NCI-H82 (cell line): ENCODE results near the gene HSD3B1.

Experiments
- DNase-seq: peaks from one replicate; lab custom pipeline; 2025; lab: John Stamatoyannopoulos, UW

HSD3B1 gene

DNA sequence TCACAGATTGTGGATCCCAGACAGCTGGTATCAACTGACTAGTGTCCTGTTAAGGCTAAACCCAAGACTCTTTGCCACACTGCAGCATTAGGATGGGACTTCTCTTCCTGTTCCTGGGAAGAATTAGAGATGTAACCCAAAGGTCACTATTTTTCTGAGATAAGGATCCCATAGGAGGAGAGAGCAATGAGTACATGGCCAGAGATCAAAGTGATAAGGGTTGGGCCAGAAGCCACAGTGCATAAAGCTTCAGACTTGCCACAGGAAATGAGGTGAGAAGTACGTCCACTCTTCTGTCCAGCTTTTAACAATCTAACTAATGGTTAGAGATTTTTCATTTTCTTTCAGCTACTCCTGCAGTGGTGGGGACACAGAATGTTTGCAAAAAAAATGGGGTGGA lies at the start of gene HSD3B1:
HSD3B1 (plus strand) TSS at position 270 of the 400 bp plus-strand sequence. CDS start 267 bp downstream, outside the sequence.
- DNase-seq = peak; percentile 6

DNA sequence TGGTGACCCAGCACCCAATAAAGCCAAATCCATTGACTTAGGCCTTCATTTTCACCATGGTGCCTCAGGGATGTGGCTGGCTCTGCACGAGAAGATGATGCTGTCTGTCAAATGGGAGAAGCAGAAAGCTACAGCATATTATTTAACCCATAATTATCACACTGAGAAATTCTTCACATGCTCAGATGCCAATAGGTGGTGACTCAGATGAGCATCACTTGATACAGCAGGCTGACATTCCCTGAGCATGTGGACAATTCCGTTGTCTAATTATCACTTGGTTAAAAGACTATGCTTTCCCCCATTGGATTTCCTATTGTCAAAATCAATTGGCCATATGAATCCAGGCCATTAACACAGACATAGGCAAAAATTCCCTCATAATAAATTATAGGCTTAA lies 44.0 kb upstream of the HSD3B1 start:
- no peak for DNase-seq

DNA sequence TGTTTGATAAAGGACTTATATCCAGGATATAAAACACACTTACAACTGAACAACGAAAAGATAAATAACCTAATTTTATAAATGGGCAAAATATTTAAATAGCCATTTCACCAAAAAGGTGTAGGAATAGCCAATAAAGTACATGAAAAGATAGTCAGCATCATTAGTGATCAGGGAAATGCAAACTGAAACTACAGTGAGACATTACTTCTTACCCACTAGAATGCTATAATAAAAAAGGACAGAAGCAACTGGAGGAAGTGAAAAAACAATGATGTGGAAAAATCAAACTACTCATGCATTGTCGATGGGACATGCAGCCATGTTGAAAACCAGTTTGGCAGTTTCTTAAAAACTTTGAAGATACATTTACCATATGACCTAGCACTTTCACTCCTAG lies 43.4 kb upstream of the HSD3B1 start:
- no peak for DNase-seq

DNA sequence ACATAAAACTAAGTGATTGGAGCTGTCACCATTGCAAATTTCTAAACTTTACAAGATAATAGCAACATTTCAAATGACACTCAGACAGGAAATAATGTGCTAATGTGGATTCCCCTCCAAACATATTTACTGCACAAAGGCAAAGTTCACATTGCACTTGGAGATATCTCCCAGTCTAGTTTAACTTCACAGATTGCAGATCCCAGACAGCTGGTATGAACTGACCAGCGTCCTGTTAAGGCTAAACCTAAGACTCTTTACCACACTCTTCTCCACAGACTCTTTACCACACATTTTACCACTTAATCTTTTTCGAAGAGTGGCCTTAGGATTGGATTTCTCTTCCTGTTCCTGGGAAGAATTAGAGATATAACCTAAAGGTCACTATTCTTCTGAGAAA lies 40.6 kb upstream of the HSD3B1 start:
- DNase-seq = no peak

DNA sequence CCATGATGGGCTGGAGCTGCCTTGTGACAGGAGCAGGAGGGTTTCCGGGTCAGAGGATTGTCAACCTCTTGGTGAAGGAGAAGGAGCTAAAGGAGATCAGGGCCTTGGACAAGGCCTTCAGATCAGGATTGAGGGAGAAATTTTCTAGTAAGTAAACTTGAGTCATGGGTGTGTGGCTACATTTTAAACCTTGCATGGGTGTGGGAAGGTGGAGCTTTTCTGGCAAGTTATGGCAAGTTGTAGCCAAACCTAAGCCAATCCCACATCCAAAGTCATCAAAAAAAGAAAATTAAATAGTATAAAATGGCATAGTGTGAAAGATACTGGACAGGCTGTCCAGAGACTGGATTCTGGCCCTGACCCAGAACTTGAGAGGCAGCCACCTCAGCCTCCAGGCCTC lies 39.8 kb upstream of the HSD3B1 start:
- no peak for DNase-seq

DNA sequence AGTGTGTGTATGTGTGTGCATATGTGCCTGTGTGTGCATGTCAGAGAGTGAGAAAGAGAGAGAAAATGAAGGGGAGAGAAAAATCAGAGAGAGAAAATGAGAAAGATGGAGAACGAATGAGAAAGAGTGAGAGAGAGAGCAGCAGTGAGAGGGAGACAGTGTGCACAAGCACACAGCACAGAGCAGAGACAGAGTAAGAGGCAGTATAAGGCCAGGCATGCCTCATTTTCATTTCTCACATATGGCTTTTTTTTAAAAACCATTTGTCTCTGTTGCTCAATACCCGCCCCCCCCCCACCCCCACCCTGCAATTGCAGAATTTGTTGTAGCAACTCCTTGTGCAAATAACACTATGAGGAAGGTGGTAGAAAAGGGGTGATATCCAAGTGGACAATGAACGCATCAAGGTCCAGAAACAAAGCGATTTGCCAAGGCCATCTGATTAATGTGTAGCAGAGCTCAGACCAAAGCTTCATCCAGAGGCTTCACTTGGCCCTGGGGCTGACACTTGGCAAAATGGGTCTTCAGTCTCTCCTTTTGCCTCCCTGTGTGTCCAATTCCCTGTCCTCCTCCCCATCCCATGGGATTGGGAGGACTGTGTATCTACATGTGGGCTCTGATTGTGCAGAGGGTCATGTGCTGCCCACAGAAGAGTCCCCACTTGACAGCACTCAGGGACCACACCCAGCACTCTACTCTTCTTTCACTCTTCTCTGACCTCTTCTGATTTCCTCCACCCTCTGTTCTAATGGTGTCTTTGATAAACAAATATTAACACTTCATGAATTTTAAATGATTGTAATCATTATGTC lies 38.9 kb upstream of the HSD3B1 start:
- DNase-seq = no peak

DNA sequence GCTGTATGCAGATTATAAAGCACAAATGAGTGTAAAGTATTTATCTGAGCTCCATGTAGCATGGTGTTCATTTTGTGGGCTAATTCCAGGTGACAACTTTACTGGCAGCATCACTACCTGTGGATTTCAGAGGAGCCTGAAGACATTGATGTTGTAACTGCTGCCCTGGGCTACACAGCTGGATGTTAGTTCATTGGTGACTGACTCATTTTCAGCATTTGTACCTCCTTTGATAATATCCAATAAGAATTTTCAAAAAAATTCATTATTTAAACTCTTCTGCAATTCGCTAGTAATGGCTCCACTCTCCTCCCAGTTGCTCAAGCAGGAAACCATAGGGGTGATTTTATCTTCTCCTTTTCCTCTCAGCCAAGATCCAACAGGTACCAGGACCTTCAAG lies 37.3 kb upstream of the HSD3B1 start:
- DNase-seq = no peak

DNA sequence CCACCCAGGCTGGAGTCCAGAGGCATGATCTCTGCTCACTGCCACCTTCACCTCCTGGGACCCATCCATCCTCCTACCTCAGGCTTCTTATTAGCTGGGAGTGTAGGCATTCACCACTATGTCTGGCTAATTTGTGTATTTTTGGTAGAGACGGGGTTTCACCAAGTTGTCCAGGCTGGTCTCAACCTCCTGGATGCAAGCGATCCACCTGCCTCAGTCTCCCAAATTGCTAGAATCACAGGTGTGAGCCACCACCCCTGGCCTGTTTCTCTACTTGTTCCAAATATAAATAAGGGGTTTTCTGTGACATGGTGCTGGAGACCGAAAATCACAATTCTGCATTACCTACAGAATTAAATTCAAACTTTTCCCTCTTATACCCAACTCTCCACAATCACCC lies 36.6 kb upstream of the HSD3B1 start:
- no peak for DNase-seq

DNA sequence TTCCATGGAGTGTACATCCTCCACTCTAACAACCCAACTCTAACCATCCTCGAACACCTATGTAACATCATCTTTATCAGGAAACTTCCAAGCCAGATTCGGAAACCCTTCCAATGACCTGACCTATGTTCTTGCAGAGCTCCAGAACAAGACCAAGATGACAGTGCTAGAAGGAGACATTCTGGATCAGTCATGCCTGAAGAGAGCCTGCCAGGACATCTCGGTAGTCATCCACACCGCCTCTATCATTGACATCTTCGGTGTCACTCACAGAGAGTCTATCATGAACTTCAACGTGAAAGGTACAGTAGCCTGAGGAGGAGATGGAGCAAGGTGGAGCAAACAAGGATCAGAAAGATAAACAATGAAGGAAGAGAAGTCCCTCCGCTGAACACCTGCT lies 36.1 kb upstream of the HSD3B1 start:
- DNase-seq = no peak

DNA sequence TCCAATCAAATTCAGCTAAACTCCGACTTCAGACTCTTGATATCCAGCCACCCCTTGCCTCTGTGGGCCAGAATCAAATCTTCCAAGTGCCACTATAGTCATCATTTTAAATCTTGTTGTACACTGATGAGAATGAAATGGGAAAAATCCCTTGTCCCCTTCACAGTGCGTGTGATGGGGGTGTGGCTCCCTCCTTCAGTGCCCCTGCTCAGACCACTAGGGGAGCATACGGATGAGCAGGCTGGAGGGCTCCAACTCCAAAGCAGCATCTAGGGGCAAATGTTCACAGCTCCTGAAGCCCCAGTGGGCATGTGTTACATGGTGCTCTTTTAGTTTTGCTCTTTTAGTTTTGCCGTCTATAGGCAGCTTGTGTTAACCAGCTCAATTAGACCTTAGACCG lies 35.4 kb upstream of the HSD3B1 start:
- DNase-seq = no peak

DNA sequence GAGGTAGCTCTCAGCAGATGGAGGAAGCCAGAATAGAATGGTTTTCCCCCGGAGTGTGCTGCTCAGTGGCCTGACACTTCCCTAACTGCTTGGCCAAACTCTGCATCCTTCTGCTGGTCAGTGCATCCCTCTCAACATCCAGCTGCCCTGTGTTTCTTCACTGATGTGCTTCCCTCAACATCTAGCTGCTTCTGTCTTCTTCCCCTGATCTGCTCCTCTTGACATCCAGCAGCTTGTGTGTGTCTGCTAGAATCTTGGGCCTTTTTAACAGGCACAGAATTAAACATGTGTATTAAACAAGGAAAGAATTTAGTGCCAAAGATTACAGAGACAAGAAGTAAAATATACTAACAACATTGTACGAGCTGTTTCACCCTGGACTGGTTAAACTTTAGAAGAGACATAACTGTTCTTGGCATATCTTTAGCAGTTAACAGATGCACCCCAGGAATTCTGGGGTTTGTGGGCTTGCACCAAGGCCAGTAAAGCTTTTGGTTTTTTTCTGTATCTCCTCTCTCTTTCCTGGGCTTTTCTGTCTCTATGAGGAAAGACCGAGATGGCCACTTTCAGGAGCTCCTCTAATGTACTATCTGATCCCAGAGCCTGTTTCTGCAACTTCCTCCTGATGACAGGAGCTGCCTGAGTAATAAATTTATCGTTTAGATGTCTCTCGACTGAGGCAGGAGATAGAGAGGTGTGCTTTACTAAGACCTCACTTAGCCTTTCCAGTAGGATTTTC lies 34.8 kb upstream of the HSD3B1 start:
- DNase-seq = no peak

DNA sequence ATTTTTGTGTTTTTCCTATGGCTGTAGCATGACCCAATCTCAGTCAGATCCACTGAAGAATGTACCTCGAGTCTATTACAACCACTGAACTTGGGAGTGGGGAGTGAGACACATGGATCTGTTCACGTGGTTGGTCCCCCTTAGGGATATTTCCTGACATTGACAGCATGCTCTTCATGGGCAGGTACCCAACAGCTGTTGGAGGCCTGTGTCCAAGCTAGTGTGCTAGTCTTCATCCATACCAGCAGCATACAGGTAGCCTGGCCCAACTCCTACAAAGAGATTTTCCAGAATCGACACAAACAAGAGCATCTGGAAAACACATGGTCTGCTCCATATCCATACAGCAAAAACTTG lies 34.2 kb upstream of the HSD3B1 start:
- DNase-seq = no peak

DNA sequence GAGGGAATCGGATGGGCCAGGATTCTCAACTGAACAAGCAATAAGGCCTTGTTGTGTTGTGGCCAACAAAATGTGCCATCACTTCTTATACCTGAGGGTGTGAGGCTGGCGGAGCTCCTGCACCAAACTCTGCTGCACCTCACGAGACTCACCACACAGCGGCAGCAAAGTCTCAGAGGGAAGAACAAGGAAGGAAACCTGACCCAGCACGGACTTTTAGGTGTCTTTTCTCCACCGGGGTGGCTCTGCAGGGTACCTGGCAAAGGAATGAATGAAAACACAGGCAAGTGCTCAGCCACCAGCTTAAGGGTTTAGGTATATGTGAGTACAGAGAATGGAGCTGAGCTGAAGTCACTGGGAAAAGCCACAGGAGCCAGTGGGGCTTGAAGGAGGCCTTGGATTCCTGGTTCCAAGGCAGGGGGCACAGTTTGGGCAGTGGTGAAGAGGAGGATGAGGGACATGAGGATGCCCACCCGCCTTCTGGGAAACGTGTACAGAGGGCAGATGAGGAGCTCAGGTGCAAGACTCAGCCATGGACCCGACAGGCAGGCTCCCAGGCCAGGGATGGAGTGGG lies 31.1 kb upstream of the HSD3B1 start:
- peak; percentile 63 for DNase-seq

DNA sequence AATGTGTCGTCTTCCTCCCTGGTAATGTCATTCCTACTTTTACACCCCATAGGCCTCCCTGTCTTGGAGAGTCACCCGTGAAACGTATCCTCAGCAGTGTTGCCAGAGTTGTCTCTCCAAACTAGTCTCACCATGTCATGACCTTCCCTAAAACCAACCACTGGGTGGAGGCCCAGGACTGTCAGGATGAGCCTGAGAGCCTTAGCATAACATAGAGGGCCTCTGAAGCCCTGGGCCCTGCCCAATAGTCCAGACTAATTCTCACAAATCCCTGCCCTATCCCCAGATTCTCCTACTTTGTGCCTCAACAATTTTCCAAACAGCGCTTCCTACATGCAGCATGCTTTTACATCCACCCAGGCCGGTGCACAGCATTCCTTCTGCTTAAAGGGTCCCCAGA lies 29.3 kb upstream of the HSD3B1 start:
- no peak for DNase-seq

DNA sequence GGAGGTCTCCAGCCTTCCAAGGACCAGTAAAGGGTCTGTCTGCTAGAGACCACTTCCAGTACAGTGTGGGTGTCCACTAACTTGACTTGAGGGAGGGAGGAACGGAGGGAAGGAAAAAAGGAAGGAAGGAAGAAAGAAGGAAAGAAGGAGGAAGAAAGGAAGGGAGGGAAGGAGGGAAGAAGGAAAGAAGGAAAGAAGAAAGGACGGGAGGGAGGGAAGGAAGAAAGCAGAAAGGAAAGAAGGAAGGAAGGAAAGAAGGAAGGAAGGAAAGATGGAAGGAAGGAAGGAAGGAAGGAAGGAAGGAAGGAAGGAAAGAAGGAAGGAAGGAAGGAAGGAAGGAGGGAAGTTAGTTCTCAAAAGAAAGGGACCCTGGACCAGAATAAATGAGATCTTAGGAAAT lies 26.8 kb upstream of the HSD3B1 start:
- DNase-seq = no peak

DNA sequence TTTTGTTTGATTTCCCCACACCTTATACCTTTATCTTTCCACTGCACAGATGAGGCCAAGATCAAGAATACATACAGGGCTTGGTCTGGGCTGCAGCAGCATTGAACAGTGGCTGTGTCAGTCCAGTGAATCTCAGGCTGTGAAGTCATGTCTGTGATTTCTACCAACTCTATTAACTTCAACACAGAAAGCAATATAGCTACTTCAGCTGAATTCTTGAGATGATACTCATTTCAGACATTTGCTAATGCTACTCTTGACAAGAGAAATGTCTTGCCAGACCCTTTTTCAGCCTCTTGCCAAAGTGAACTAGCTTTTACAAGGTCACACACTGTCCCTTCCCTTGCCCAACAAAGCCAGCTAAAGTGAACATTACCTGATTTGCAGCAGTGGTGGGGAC lies 25.1 kb upstream of the HSD3B1 start:
- DNase-seq = no peak

DNA sequence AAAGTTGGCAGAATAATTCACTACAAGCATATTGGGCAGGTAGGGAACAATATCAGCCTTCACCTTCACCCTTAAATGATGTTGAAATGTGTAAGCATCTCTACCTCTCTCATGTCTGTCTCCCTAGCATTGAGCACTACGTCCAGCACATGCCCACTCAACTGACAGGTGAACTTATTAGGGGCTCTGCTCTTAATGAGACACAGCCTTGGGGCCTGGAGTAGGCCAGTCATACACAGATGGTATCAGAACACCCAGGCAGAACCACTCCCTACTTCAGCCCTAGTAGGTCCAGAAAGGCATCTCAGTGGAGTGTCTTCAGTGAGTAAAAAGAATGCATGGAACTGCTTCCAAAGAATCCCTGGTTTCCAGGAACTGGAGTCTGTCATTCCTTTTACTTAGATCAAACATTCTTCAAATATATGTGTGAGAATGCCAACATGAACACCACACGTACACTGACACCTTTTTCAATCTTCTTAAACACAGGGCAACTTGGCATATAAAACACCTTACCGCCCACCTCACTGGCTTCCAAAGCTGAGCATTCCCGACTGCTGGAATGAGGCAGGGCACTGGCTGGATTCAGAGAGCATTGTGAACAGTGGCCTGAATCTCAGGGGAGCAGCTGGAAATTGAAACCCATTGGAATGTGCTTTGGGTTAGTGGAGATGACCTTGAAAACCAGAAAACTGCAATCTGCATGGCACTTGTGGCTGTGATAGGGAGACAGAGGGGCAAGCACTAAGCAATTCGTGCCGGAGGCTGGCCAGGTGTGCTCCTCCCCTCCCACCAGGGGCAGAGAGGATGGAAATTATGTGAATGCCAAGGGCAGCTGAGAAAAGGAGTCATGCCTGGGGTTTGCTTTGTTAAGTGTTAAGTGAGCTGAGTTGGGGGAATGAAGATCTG lies 24.2 kb upstream of the HSD3B1 start:
- no peak for DNase-seq

DNA sequence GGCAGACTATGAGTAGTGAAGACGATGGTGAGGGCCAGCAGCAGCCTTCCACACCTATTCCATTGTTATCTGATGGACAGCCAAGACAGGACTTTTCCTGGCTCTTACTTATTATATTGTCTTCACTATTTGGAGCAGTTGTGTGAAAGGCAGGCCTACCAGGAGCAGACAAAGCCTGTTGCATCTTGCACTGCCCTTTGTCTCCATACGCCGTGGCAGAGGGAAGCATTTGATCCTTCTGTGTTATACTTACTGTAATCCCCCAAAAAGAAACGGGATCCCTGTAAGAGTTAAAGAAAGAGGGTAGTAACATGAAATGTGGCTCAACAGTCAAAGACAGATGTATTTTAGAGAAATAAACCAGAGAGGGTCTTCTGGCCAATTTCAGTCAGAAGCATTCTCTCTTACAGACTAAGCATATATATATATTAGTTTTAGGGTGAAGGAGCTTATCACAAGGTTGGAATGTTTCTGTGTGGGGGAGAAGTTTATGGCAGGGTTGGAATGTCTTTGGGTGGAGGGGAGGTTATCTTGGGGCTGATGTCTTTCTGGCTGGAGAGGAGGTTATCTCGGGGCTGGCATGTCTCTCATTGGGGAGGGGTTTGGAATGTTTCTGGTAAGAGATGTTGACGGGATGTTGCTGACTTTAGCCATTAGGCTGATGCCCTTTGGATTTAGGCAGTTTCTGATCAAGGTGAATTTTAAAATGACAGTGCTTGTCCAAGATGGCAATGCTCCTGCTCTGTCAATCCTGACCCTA lies 23.4 kb upstream of the HSD3B1 start:
- no peak for DNase-seq

DNA sequence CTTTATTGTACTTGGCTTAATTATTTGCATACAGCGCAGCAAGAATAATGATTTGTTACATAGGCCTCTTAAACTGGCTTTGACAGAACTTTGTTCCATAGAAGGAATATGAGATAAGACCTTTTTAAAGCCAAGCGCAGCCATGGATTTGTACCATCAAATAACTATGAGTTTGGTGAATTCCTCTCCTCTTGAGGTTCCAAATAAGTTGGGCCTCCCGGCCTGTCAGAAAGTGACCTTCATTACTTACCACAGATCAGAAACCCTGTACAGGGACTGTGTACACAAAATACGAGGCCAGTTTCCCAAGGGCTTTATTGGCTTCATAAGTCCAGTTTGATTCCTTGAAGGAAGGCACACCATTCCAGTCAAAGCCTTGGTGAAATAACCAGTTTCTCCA lies 21.8 kb upstream of the HSD3B1 start:
- no peak for DNase-seq

DNA sequence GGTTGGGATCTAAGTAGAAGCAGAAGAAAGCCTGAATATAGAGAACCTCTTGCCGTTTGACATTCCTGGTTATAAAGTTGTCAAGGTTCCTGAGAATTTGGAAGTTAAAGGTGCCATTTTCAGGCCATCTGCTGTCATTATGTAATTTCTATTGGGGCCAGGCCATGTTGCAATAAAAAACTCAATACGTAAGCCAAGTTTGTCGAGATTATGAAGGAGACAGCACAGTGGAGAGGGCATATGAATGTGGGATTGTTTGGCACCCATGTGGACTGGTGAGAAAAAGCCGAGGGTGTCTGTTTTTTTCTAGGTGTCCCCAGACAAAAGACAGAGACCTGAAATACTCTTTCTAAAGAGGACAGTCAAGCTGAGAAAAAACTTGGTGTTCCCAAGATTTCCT lies 18.8 kb upstream of the HSD3B1 start:
- DNase-seq = no peak

DNA sequence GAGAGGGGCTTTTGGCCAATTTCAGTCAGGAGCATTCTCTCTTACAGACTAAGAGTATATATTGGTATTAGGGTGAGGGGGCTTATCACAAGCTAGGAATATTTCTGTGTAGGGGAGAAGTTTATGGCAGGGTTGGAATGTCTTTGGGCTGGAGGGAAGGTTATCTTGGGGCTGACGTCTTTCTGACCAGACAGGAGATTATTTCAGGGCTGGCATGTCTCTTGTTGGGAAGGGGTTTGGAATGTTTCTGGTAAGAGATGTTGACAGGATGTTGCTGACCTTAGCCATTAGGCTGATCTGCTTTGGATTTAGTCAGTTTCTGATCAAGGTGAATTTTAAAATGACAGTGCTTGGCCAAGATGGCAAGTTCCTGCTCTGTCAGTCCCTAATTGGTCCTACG lies 17.8 kb upstream of the HSD3B1 start:
- DNase-seq = no peak

DNA sequence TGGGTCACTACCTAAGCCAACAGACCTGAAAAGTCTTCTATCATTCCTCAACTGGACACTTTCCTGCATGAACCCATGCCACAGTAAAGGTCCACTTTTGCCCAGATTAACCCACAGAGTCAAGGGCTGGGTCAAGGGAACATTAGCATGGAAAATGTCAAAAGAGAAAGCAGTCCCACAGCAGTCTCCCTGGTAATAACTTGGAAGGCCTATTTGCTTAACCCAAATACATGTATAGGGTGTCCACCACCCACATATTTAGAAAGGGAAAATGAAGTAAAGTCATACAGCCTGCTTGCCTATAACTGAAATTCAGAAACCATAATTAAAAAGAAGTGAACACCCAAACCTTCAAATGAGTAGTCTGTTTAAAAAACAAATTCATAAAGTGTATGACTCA lies 16.1 kb upstream of the HSD3B1 start:
- no peak for DNase-seq
